ENCODE results near the gene SBF2.

Gene SBF2

DNA sequence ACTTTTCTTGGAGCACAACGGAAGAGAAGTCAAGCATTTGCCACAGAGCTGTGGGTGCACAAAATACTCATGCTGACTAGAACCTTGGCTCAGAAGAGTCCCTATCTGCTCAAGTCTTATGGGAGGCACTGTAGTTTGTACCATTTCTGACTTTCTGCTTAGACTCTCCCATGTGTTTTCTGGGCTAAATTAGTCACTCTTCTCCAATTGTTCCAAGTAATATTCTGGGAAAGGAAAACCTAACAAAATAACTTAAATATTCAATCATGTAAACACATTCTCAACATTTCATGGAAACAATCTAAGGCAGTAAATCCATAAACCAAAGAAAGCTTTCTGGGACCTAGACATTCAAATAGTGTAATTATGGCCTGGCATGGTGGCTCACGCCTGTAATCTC lies 409.4 kb downstream of the SBF2 start:
- no peak for DNase-seq (ENCODE audit: low read depth)
- TF ChIP-seq, protein P1, sequence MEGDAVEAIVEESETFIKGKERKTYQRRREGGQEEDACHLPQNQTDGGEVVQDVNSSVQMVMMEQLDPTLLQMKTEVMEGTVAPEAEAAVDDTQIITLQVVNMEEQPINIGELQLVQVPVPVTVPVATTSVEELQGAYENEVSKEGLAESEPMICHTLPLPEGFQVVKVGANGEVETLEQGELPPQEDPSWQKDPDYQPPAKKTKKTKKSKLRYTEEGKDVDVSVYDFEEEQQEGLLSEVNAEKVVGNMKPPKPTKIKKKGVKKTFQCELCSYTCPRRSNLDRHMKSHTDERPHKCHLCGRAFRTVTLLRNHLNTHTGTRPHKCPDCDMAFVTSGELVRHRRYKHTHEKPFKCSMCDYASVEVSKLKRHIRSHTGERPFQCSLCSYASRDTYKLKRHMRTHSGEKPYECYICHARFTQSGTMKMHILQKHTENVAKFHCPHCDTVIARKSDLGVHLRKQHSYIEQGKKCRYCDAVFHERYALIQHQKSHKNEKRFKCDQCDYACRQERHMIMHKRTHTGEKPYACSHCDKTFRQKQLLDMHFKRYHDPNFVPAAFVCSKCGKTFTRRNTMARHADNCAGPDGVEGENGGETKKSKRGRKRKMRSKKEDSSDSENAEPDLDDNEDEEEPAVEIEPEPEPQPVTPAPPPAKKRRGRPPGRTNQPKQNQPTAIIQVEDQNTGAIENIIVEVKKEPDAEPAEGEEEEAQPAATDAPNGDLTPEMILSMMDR (IDR thresholded peaks at IDR 0.05; ENCODE audit: low read depth, low read length, missing control alignments), result no peak

GRCh38 chr11:9880657-9881056 lies 413.4 kb downstream of the SBF2 start:
- DNase-seq (ENCODE audit: low read depth), result no peak
- H3K4me3 ChIP-seq (ENCODE audit: low read depth, low read length), result no peak overlapping the region
- TF ChIP-seq, protein P1 (IDR thresholded peaks at IDR 0.05; ENCODE audit: low read depth, low read length, missing control alignments), result no peak

More for the DNA sequence above, 409.4 kb downstream of the SBF2 start:
- no peak overlapping the region for H3K4me3 ChIP-seq (ENCODE audit: low read depth, low read length)

- no peak overlapping the region for H3K4me3 ChIP-seq (ENCODE audit: low read depth, low read length)
- TF ChIP-seq, protein P1 (IDR thresholded peaks at IDR 0.05; ENCODE audit: low read depth, low read length, missing control alignments), result no peak
- DNase-seq (ENCODE audit: low read depth), result no peak
Measured at GRCh38 chr11:9878936-9879335, 415.1 kb downstream of the SBF2 start.

GRCh38 chr11:9876331-9876730 lies 417.7 kb downstream of the SBF2 start:
- no peak overlapping the region for H3K4me3 ChIP-seq (ENCODE audit: low read depth, low read length)
- TF ChIP-seq, protein P1 (IDR thresholded peaks at IDR 0.05; ENCODE audit: low read depth, low read length, missing control alignments), result no peak
- DNase-seq (ENCODE audit: low read depth), result no peak

GRCh38 chr11:9875862-9876261 lies 418.2 kb downstream of the SBF2 start:
- H3K4me3 ChIP-seq (ENCODE audit: low read depth, low read length), result no peak overlapping the region
- DNase-seq (ENCODE audit: low read depth), result no peak
- TF ChIP-seq, protein P1 (IDR thresholded peaks at IDR 0.05; ENCODE audit: low read depth, low read length, missing control alignments), result no peak

GRCh38 chr11:9875399-9875798 lies 418.6 kb downstream of the SBF2 start:
- TF ChIP-seq, protein P1 (IDR thresholded peaks at IDR 0.05; ENCODE audit: low read depth, low read length, missing control alignments), result no peak
- no peak for DNase-seq (ENCODE audit: low read depth)
- H3K4me3 ChIP-seq (ENCODE audit: low read depth, low read length), result no peak overlapping the region

DNA sequence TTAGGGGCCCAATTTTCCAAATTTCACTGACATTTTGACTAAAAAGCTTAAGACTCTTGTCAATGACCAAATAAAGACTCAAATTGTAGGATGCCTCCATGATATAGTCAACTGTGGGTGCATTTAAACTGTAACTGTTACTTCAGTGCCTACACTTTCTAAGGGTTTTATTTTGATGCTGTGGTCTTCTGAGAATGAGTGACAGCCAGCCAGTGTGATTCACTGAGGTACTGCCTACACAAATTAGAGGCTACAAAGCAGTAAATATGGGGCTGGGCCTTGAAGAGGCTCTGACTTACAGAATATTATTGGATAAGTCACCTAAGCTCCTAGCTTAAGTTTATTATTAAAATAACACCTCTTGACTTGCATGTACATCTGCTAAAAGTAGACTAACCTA lies 419.6 kb downstream of the SBF2 start:
- TF ChIP-seq, protein P1 (IDR thresholded peaks at IDR 0.05; ENCODE audit: low read depth, low read length, missing control alignments), result no peak
- H3K4me3 ChIP-seq (ENCODE audit: low read depth, low read length), result no peak overlapping the region
- DNase-seq (ENCODE audit: low read depth), result no peak
